Endodermal cell (in vitro differentiated cells): ENCODE results near the gene TNFAIP8L3. TPM values are rescaled to one million over a fixed set of nuclear protein-coding genes. Genes with fewer than 3 reads are reported as not detected.

ENCODE experiments used
- DNase-seq: peaks from one replicate; pipeline ENCODE4 v3.0.0-alpha.2; 2017
- H3K27ac ChIP-seq: 2 replicates; pipeline ENCODE4 v1.5.1; 2013; ENCODE audit warnings: mild to moderate bottlenecking, low read depth, low read length, moderate library complexity
- H3K27me3 ChIP-seq: 2 replicates; pipeline ENCODE4 v1.6.1; 2013; ENCODE audit warnings: mild to moderate bottlenecking, low read length, moderate library complexity; ENCODE audit not compliant: insufficient read depth, control insufficient read depth, poor library complexity, severe bottlenecking
- H3K36me3 ChIP-seq: 2 replicates; pipeline ENCODE4 v1.7.0; 2013; ENCODE audit warnings: mild to moderate bottlenecking, low read length, moderate library complexity; ENCODE audit not compliant: control insufficient read depth, insufficient read depth
- H3K4me1 ChIP-seq: one replicate; pipeline ENCODE4 v1.7.0; 2013; ENCODE audit warnings: low read length; ENCODE audit not compliant: control insufficient read depth, insufficient read depth
- H3K4me3 ChIP-seq: 2 replicates; pipeline ENCODE4 v1.5.1; 2013; ENCODE audit warnings: mild to moderate bottlenecking, low read length, moderate library complexity
- H3K9ac ChIP-seq: 2 replicates; pipeline ENCODE4 v1.6.1; 2013; ENCODE audit warnings: mild to moderate bottlenecking, low read length, moderate library complexity; ENCODE audit not compliant: poor library complexity, severe bottlenecking; ENCODE audit errors: extremely low read depth
- H3K9me3 ChIP-seq: 2 replicates; pipeline ENCODE4 v1.6.1; 2013; ENCODE audit warnings: mild to moderate bottlenecking, low read length, moderate library complexity; ENCODE audit not compliant: control insufficient read depth
- H3K27ac Mint-ChIP-seq: 2 replicates; pipeline ENCODE4 v1.8.0; 2020; ENCODE audit warnings: mixed read lengths
- H3K27me3 Mint-ChIP-seq: 2 replicates; pipeline ENCODE4 v1.8.0; 2021; ENCODE audit warnings: mild to moderate bottlenecking, mixed read lengths; ENCODE audit not compliant: insufficient read depth
- H3K36me3 Mint-ChIP-seq: 2 replicates; pipeline ENCODE4 v1.8.0; 2020; ENCODE audit warnings: low read depth, mixed read lengths
- H3K4me1 Mint-ChIP-seq: 2 replicates; pipeline ENCODE4 v1.8.0; 2020; ENCODE audit warnings: mixed read lengths
- H3K4me3 Mint-ChIP-seq: 2 replicates; pipeline ENCODE4 v1.8.0; 2020; ENCODE audit warnings: mild to moderate bottlenecking, moderate library complexity, mixed read lengths
- H3K9me3 Mint-ChIP-seq: 2 replicates; pipeline ENCODE4 v1.8.0; 2020; ENCODE audit warnings: mild to moderate bottlenecking, mixed read lengths
- WGBS, 2 experiments: methylation state at CpG; one replicate each; pipeline versions ENCODE4 v1.1.5 to v1.1.7; 2013; ENCODE audit warnings: missing lambda C conversion rate in 2 of 2, mixed read lengths in 1 of 2; ENCODE audit not compliant: insufficient coverage in 1 of 2, insufficient read length in 1 of 2; 5-methylcytosine and 5-hydroxymethylcytosine counted together
- total RNA-seq, 2 donors: library from RNA; stranded (reverse); fragmentation: NEBNext Ultra II Directional in 1 of 2; extraction: Animal tissue kit (Norgen Biotek cat#: 25700) in 1 of 2; gene quantifications; 2 replicates in 1 of 2; 3 replicates in 1 of 2; pipeline ENCODE4 v1.2.1, GENCODE V29; 2021
- TF ChIP-seq, protein P1 (sequence below): fragments of 200-600 bp; sonication (generic); conservative IDR thresholded peaks from 2 replicates; pipeline ENCODE4 v1.5.0; 2021; ENCODE audit warnings: antibody characterized with exemption, mild to moderate bottlenecking

Gene TNFAIP8L3
- total RNA-seq, 2 donors from 2014 or later, result 0.31 TPM; not detected in 1

DNA sequence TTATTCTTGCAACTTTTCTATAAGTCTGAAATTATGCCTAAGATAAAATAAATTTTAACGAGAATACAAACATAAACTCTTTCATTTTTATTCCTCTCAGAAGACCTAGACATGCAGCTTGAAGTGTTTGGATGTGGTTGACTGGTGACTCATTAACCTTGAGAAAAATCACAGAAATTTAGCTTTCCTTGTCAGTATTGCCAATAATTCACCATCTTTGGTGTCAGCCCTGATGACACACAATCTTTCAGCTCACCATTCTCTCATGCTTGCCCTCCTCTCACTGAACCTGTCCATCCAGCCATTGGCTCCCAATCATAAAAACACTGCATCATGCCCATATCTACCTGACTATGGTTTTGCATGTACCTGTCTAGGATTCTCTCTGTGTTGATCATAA lies 22.6 kb upstream of the TNFAIP8L3 start:
- no peak overlapping the region for H3K27ac Mint-ChIP-seq
- H3K36me3 ChIP-seq, result no peaks in the 10 kb centered on the region
- H3K4me1 Mint-ChIP-seq, result no peaks in the 10 kb centered on the region
- H3K4me3 ChIP-seq, result no peak overlapping the region
- no peaks in the 10 kb centered on the region for H3K27me3 ChIP-seq
- peaks cover 2% of the 10 kb centered on the region for H3K9me3 Mint-ChIP-seq
- H3K27me3 Mint-ChIP-seq, result peaks cover 3% of the 10 kb centered on the region
- no peaks in the 10 kb centered on the region for H3K4me1 ChIP-seq
- H3K9ac ChIP-seq, result no peak overlapping the region
- no peaks in the 10 kb centered on the region for H3K36me3 Mint-ChIP-seq
- H3K27ac ChIP-seq, result no peak overlapping the region
- no CpG with 5 or more reads among the region's 1 CpG for WGBS, 2 experiments
- H3K9me3 ChIP-seq, result no peaks in the 10 kb centered on the region
- TF ChIP-seq, protein P1, sequence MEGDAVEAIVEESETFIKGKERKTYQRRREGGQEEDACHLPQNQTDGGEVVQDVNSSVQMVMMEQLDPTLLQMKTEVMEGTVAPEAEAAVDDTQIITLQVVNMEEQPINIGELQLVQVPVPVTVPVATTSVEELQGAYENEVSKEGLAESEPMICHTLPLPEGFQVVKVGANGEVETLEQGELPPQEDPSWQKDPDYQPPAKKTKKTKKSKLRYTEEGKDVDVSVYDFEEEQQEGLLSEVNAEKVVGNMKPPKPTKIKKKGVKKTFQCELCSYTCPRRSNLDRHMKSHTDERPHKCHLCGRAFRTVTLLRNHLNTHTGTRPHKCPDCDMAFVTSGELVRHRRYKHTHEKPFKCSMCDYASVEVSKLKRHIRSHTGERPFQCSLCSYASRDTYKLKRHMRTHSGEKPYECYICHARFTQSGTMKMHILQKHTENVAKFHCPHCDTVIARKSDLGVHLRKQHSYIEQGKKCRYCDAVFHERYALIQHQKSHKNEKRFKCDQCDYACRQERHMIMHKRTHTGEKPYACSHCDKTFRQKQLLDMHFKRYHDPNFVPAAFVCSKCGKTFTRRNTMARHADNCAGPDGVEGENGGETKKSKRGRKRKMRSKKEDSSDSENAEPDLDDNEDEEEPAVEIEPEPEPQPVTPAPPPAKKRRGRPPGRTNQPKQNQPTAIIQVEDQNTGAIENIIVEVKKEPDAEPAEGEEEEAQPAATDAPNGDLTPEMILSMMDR, result no peak
- no peak overlapping the region for H3K4me3 Mint-ChIP-seq
- no peak for DNase-seq

DNA sequence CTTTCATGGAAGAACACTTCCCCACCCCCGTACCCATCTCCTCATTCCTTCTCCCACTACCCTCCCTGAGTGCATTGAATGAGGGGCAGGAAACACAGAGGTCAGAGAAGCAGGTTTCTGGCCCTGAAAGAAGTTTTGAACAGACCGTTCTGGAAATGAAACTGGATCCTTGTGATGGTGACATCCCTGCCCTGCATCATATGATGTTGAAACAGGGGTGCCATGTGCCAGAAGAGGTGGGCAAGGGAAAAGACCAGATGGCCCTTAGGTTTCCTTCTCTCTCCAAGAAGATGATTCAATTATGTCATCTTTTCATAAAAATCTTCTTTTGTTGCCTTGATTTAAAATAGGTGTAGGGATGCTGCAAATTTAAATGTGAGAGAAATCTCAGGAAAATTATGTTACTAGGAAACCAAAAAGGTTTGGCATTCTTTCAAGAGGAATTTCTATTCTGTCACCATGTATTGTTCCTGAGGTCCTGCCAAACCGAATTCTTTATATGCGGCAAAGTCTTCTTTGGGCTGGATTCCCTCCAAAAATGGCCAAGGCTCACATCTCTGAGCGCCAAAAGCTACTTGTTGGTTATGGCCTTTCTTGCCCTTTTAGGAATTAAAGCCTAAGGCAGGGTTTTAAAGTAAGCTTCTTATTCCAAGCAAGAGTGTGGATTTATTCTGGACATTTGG lies 19.9 kb upstream of the TNFAIP8L3 start:
- TF ChIP-seq, protein P1, result no peak
- H3K9ac ChIP-seq, result no peak overlapping the region
- no peak overlapping the region for H3K27ac ChIP-seq
- H3K4me3 Mint-ChIP-seq, result no peak overlapping the region
- DNase-seq, result no peak
- peaks cover 2% of the 10 kb centered on the region for H3K9me3 Mint-ChIP-seq
- 91 to 96% methylated on average over 4 to 5 of the region's 5 CpGs for WGBS, 2 experiments
- no peak overlapping the region for H3K4me3 ChIP-seq
- no peak overlapping the region for H3K27ac Mint-ChIP-seq
- H3K36me3 Mint-ChIP-seq, result no peaks in the 10 kb centered on the region
- H3K4me1 ChIP-seq, result no peaks in the 10 kb centered on the region
- H3K4me1 Mint-ChIP-seq, result no peaks in the 10 kb centered on the region
- H3K27me3 ChIP-seq, result peaks cover 1% of the 10 kb centered on the region
- H3K9me3 ChIP-seq, result no peaks in the 10 kb centered on the region
- no peaks in the 10 kb centered on the region for H3K36me3 ChIP-seq
- peaks cover 4% of the 10 kb centered on the region for H3K27me3 Mint-ChIP-seq

DNA sequence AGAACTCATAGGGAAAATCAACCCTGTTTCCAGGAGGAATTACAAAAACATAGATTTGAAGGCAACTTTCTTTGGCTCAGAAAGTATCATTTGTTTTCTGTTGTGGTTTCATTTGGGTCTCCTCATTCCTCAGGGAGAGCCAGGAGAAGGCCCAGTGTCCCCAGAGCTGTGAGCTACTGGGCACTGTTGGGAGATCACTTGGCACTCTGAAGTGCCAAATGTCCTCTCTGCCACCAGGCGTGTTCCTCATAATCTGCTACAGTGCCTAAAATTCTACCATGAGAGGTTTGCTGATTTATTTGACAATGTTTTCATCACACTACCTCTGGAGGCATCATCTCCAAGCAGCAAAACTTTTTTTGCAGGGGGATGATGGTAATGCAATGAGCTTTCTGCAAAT lies 17.4 kb upstream of the TNFAIP8L3 start:
- Mint-ChIP-seq H3K9me3 (no peaks in the 10 kb centered on the region), H3K27me3 (peaks cover 9% of the 10 kb centered on the region), H3K4me1 (no peaks in the 10 kb centered on the region), H3K36me3 (no peaks in the 10 kb centered on the region), H3K27ac (no peak overlapping the region), H3K4me3 (no peak overlapping the region)
- TF ChIP-seq, protein P1, result no peak
- no peak overlapping the region for H3K9ac ChIP-seq
- WGBS, 2 experiments, result 83 to 89% methylated on average over 1 of the region's 1 CpG
- H3K27me3 ChIP-seq, result peaks cover 5% of the 10 kb centered on the region
- H3K36me3 ChIP-seq, result no peaks in the 10 kb centered on the region
- H3K4me1 ChIP-seq, result no peaks in the 10 kb centered on the region
- no peak for DNase-seq
- no peaks in the 10 kb centered on the region for H3K9me3 ChIP-seq
- no peak overlapping the region for H3K4me3 ChIP-seq
- H3K27ac ChIP-seq, result no peak overlapping the region
